Breast epithelium (tissue), 3 donors: ENCODE measurements around the gene PPP6R3.

ENCODE experiments used
- CTCF ChIP-seq, 3 donors: fragments of 450-650 bp; IDR thresholded peaks; one replicate each; pipeline ENCODE4 v1.5.1; 2016 to 2017; ENCODE audit warnings: antibody characterized with exemption in 3 of 3, mild to moderate bottlenecking in 3 of 3, moderate library complexity in 3 of 3
- POLR2A ChIP-seq: fragments of 450-650 bp; IDR thresholded peaks from one replicate; pipeline ENCODE4 v1.6.1; 2016; ENCODE audit warnings: antibody characterized with exemption, mild to moderate bottlenecking, moderate library complexity
- POLR2AphosphoS5 ChIP-seq, 3 donors: sonication (generic); formaldehyde crosslinking; IDR thresholded peaks; one replicate each; pipeline ENCODE4 v1.6.1; 2017; ENCODE audit warnings: antibody characterized with exemption in 3 of 3

GRCh38 chr11:68498903-68499883 is 38.6 kb downstream of the PPP6R3 start:
- TF ChIP-seq CTCF (IDR thresholded peaks at IDR 0.05) (no peak), POLR2AphosphoS5 (IDR thresholded peaks at IDR 0.05) (no peak), POLR2A (no peak)
